Measurements from ENCODE around the gene TNIK.
"Not testable (repeated sequence)": the region's sequence is repeated elsewhere in the genome, so short reads cannot be mapped to it uniquely, and the experiment has no call there.

The TNIK gene

DNA sequence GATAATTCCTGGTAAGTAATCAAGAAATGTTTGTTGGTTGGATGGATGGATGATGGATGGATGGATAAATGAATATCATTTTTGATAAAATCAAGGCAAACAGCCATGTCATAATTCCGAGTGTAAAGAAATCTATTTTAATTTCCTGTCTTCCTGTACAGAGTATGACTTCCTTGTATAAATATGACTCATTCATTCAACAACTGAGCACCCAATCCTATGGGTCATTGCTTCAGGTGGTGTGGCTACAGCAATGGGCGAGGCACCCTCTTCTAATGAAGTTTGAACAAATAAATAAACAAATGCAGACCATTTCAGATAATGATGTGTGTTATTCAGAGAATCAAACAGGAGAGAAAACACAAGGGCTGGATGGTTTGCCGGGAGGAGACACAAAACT is 198.7 kb downstream of the TNIK start:
- no peak for DNase-seq (ENCODE audit: low read depth in 4 of 4, low spot score in 1 of 4)

DNA sequence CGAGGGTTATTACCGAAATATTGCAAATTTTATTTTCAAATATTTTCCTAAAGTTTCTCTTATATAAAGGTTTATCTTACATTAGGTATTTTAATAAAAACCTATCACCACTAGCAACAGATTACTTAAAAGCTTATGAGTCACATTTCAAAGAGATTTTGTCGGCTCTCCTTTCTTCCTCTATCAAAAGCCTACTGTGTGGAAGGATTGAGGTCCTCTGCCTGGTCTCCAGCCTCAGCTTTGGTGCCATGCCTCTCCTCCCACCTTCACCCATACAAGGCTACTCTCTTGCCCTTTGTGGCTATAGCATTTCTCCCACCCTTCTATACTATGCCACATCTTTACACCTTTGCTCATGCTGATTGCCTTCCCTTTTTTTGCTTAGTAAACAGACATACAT is 199.3 kb downstream of the TNIK start:
- DNase-seq (ENCODE audit: low read depth in 4 of 4, low spot score in 1 of 4) = no peak

DNA sequence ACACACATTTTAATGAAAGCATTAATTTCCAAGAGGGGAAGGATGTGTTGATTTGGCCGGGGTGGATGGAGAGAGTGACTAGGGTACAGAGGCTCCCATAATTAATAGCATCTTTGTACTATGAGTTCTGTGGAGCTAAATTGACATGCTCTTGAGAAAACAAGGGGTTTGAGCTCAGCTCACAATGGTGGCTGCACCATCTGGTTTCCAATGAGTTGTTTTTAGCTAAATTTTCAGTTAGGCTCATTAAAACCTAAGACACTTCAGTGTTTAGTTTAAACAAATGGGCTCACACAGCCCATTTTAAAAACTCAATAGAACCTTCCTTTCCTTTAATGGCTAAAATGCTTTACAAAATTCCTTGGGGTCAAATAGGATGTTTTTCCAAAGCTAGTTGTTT is 199.7 kb downstream of the TNIK start:
- DNase-seq (ENCODE audit: low read depth in 4 of 4, low spot score in 1 of 4) = no peak

DNA sequence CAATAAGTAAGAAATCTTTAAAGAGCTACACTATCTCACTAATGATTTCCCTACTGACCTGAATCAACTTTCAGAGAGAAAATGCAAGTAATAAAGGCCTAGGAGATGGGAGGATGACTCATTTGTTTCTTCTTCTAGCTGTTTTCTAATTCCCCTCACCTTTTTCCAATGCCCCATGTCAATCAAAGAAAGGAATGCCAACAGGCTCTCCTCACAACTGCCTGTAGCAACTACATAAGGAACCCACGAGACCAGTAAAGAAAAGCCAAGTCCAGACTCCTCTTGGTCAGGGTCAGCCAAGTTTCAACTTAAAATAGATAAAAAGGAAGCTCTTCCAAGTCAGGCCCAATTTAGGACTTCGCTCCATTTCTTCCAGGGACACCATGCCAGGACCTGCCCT is 201.9 kb downstream of the TNIK start:
- DNase-seq (ENCODE audit: low read depth in 4 of 4, low spot score in 1 of 4) = no peak

DNA sequence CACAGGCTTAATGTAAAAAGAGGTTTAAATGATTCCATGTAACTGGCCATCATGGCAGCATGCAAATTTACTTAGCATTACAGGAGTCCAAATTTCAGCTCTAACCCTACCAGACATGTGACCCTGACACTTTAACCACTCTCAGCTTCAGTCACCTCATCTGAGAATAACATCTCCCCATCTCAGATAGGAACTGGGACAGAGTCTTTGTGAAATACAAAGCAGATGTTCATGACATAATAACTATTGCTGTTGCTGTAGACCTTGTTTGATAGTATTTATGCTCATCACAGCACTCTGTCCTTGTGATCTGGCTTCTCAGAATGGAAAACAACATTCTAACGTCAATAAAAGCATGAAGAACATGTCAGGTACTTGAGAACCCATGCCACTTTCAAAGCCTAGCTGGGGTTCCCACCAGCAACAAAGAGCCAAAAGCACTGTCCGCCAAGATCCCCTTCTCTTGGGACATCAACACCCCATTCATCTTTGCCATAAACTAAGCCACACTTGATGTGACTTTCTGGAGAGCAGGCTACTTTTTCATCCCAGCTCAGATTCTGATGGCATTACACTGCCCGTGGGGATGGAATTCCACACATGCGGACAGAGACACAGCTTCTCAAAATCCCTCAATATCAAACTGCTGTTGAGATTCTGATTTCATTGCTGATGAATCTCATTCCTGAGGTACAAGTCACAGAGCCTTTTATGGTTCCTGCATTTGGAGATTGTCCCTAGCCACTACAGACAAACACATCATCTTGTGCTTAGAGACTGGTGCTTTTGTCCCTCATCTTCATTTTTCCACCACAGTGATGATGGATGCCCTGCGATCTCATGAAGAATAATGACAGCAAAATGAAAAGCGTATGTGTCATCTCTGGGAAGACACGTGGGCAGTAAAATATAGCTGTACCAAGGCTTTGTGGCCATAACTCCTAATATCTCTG is 202.7 kb downstream of the TNIK start:
- no peak for DNase-seq (ENCODE audit: low read depth in 4 of 4, low spot score in 1 of 4)

DNA sequence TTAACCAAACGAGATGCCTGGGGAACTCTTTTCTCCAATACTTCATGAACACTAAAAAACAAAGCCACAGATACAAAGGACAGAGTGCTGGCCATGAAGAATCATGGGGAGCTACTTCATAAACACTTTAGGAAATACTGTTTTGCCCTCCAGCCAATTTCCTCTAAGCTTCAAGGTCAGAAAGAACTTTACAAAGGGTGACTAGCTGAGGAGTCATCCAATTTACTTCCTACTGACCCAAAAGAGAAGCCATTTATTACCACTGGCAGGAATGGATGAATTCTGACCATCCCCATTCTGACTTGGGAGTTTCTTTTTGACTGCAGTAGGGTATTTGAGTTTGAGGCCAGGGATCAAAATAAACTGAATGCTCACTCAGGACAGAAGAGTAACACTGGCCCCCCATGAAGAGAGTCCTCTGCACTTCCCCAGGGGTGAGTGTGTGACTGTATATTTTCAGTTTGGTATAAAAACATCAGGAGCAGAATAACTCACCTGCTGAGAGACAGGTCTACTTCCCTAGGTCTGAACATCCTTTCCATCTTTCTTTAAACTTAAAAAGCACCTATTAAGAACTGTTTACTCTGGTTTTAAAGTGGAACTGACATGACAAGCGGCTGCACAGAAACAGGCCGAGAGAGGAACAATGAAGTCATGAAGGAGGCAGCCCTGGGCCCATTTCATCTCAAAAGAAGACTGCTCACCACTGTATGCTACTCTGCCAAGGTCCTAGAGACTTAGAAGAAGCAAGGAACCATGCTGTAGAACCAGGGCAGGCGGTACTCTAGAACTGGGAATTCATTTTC is 203.6 kb downstream of the TNIK start:
- DNase-seq (ENCODE audit: low read depth in 4 of 4, low spot score in 1 of 4) = no peak

DNA sequence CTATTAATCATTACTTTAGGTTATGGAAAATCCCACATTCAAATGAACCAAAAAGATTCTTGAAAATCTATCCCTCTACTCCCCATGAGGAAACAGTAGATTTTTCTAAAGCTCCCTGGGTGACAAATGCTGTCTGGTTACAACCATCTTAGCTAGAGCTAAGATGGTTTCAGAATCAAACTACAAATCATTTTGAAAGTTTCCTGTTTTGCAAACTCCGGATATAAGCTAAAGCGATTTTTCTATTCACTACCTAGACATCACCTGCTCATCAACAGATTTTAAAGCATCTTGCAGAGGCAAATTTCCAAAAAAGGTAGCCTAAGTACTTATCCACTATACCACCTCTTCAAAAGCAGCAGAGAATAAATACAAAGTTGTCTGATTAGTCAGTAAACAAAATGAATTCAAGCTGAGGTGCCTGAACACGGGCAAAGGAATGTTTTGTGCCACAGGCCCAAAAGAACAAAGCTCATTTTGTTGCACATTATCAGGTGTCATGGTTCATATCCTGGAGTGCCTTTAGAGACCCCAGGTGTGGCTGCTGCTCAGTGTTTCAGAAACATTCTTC is 204.9 kb downstream of the TNIK start:
- no peak for DNase-seq (ENCODE audit: low read depth in 4 of 4, low spot score in 1 of 4)

DNA sequence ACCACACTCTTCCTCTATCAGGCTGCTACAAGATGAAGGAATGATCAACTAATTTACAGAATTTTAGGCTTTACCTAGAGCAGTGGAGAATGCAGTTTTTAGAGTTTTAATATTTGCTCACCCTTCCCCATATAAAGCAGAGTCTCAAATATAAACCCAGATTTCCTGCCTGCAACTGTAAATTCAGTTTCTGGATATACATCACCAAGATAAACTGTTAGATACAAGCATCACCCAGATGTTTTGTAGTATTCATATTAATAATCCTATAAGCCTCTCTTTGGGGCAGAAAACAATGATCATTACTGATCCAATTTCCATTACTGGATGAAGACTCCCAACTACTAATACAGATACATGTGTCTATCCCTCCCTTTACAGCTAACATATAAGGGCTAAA is 205.9 kb downstream of the TNIK start:
- DNase-seq (ENCODE audit: low read depth in 4 of 4, low spot score in 1 of 4) = no peak

DNA sequence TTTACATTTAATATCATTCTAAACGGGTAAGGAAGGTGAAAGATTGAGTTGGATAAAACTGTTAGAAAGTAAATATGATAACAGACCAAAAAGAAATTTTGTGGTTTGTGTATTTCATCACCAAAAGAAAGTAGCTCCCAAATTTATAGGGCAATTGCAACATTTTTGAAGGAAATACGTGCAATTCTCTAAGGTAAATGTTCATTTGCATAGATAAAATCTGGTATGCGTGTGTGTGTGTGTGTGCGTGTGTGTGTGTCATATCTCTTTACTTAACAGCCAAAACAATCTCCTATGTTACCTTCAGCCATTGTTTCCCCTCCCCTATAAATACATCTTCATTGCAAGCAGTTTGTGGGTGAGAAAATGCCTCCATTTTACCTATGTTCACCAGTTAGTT is 208.4 kb downstream of the TNIK start:
- no peak for DNase-seq (ENCODE audit: low read depth in 4 of 4, low spot score in 1 of 4)

DNA sequence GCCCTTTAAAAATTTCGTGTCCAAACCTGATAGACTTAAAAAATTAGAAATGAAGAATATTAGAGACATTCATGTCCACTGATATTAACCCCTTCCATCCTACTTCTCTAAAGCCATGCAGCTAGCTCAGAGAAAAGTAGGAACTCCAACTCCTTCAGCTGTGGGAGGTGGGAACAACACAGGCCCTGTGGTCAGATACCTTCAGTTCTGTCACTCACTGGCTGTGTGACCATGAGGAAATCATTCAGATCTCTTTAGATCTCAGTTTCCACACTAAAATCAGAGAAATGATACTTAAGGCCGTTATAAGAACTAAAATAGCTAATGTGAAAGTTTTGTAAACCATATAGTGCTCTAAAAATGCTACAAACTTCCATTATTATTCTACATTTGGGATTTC is 209.8 kb downstream of the TNIK start:
- no peak for DNase-seq (ENCODE audit: low read depth in 4 of 4, low spot score in 1 of 4)

DNA sequence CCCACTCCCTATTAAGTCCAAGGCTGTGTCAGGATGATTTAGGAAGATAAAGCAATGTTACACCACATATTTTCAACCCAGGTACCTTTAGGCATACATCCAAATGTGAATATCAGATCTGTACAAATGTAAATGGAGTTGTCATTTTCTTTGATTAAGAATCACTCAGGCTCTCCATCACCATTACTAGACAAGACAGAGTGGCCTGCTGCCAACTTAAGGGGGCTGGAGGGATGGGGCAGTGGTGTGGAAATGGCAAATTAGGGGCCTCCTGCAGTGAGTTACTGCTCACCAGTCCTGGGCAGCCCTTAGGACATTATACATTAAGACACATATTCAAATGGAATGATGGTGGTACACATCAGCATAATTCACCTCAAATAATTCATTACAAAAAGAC is 211.0 kb downstream of the TNIK start:
- no peak for DNase-seq (ENCODE audit: low read depth in 4 of 4, low spot score in 1 of 4)

DNA sequence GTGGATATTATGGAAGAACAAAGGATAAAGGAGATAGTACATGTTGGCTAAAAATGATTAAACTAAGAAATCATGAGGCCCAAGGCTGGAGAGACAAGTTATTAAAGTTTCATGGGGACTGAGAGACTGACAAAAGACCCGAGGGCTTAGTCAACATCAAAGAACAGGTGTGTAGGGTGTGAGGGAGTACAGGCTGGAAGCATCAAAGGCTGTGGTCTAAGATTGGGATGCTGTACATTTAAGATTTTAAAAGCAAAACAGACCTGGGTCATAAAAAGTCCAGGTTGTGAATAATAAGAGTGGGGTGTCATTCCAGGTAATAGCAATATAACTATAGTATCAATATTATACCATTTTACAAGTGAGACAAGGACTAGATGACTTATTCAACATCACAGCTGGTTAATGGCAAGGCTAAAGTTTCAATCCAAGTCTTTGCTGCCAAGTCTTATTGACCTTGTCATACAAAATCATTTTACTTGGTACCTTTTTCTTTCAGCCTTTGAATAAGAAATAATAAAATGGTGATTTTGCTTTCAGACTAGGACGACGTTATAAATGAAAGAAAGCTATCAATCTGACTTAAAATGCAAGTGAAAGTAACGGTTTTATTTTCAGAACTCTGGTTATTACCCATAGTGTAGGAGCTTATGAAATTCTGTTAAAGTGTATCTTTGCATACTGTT is 211.6 kb downstream of the TNIK start:
- no peak for DNase-seq (ENCODE audit: low read depth in 4 of 4, low spot score in 1 of 4)

DNA sequence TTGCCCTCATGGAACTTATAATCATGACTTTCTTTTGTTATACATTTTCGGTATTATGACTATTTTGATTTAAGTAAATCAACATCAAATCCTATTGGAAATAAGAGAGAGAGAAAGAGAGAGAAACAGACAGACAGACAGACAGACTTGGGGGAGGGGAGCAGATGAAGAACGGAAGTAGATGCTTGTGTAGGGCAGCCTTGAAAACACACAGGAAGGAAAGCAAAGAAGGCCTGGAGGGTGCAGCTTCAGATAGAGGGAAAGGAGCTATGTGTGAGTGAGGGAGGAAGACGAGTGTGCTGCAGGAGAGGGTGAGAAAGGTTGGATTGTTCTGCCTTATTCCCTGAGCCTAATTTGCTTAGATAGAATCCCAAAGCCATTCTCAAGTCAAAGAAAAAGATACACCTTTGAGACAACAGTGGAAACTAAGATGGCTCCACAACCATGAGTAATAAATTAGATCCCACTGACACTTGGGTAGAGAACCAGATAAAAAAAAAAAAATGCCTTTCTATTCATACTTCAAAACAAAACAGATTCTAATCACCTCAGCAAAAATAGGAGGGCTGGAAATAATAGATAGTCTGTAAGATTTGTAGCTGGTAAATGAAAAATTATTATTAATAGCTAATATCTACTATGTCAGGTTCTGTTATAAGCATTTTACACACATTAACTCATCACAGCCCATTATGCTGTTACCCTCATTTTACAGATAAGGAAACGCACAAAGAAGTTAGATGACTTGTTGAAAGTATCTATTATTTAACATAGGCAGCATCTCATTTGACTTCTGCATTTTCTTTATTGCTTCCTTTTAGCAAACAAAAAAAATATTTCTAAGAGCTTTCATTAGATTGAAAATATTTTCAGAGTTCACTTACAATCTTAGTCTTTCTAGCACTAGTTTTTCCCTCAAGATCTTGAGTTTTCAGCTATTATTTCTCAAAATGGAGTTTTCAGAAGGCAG is 214.1 kb downstream of the TNIK start:
- DNase-seq (ENCODE audit: low read depth in 4 of 4, low spot score in 1 of 4) = no peak

DNA sequence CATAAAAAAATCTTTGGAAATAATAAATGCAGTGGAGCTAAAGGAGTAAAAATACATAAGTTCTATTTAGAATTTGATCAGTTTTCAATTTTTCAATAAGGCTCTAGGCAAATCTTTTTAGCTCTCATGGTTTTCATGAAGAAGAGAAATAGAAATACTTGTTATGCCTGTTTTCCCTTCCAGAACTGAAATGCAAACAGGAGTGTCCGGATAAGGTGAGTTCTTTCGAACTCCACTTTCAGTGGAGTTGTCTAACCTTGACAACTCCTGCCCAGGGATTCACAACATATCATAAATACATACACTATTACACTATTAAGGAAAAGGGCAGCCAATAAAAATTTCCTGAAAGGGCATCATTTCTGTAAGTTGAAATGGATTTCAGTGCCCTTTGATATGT is 217.3 kb downstream of the TNIK start:
- no peak for DNase-seq (ENCODE audit: low read depth in 4 of 4, low spot score in 1 of 4)

DNA sequence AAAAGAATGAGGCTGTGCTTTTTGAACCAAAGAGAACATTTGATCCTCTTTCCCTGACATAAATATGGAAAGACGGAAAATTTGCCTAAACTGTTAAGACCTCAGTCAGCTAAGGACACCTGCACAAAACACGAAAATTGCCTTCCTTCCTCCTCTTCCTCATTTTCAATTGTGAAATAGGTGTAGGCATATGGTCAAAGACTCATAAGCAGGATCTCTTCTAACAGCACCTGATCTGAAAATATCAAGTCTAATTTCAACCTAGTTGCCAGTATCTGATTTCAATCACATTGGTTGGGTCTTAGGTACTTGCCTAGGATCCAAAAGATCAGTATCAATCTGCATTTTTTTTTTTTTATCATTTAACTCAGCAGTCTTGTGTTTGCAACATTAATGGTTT is 218.0 kb downstream of the TNIK start:
- DNase-seq (ENCODE audit: low read depth in 4 of 4, low spot score in 1 of 4) = no peak

DNA sequence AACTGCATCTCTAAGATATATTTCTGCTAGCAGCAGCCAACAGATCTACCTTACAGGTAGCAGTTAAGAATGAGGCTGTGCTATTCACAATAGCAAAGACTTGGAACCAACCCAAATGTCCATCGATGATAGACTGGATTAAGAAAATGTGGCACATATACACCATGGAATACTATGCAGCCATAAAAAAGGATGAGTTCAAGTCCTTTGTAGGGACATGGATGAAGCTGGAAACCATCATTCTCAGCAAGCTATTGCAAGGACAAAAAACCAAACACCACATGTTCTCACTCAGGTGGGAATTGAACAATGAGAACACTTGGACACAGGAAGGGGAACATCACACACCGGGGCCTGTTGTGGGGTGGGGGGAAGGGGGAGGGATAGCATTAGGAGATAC is 218.6 kb downstream of the TNIK start:
- DNase-seq (ENCODE audit: low read depth in 4 of 4, low spot score in 1 of 4) = not testable (repeated sequence)

DNA sequence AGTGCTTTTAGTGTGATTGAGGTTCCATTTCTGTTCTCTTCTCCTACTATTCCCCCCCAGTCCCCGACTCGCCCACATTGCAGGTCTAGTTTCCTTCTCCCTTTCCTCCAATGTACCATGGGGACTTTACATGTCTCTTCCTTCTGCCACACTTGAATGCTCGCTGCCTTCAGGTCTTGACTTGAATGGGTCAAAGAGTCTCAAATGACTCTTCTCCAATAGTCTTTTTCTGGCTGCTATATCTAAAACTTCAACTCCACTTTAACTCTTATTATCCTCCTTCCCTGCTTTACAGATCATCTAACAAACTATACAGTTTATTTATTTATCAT is 219.7 kb downstream of the TNIK start:
- no peak for DNase-seq (ENCODE audit: low read depth in 4 of 4, low spot score in 1 of 4)

DNA sequence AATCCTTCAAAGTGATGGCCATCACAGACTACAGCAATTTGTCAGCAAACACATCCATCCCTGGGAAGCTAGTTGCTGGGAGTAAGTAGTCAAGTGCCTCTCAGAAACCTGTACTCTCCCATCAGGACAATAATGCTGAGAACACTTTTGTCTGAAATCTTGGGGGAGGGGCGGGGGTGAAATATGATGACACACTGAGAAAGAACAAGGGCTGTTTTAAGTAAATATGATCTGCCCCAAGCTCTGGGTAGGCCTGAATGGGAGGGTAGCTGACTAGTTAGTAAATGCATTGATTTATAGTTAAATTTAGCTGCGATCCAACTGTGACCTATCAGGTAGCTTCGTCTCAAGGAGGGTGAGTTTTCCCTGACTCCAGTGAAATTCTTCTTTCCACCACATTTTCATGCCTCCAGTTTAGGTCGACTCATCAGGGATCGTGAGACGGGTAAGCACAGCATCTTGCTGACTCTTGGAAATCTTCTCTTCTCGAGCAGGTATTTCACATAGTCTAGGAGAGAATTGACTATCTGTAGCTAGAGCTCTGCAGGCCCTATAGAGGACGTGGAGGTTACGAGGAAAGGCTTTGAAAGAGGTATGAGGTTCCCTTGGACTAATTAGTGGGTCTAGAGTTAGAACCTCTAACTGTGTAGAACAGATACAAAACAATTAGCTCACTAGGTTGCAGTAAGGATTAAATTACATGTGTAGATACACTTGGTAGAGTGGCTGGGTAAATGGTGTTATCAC is 220.3 kb downstream of the TNIK start:
- DNase-seq (ENCODE audit: low read depth in 4 of 4, low spot score in 1 of 4) = no peak

DNA sequence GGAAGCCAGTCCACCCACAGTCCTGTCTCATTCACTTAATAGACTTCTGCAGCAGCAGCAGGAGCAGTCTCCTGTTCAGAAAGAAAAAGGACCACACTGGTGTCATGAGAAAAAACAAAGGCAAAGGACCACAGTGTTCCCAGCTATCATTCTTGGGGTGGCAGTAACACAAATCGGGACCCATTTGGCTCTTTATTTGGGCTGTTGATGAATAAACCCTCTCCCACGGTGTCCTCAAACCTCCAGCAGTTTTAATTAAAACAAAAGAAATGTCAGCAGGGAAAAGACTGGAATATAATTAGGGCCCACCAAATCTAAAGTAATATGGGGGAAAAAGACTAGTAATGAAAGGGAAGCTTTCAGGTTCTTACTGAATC is 223.2 kb downstream of the TNIK start:
- no peak for DNase-seq (ENCODE audit: low read depth in 4 of 4, low spot score in 1 of 4)

All from stimulated activated CD4-positive, alpha-beta T cell treated with anti-CD3 and anti-CD28 coated beads, Interleukin-1b, Interleukin-23, amount 100 ng/mL, for 24 hours (primary cell).